ENCODE results near the gene AGMO. TPM values are rescaled to one million over a fixed set of nuclear protein-coding genes. Genes with fewer than 3 reads are reported as not detected.
A peak's percentile ranks its signal among the peaks of the same experiment; 100 is the strongest.

Gene AGMO
- total and polyA plus RNA-seq, 10 of the 15 experiments (the other 5 are each of a cell fraction or from before 2014, with no cell fraction given): 0.11 to 0.29 TPM; not detected in 8

DNA sequence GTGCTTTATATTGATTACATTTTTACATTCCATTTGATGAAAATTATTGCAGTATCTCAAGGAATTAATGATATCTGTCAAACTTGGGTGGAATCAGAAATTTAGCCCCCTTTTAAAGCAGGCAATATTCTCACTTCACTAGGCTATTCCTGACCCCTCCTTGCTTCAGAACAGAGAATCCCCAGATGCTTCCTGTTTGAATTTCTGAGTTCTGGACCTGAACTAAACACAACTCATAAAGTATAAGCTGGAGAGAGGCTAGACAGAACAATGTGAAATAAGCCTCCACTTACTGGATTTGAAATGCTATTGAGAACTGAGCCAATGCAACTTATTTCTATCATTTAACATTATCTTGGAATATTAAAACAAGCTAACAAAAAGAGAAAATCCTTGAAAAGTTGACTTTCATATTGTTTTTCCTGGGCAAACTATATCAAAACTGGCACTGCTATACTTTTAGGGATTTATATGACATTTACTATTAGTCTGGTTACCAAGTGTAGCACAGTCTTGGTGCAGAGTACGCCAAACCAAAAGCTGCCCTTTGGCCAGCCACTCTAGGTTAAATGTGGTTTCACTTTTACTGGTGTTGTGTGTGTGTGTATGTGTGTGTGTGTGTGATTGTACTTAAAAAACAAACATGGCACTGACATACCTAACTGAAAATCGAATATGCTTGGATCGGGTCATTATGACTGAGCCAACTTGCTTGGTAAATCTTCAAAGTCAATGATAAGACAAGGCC, 19.0 kb upstream of the AGMO start:
- ChIA-PET CTCF (interaction anchor here (0.5 to 3.1 kb wide), 7 partner anchors 19 to 534 kb away, joined by 3 to 25 read pairs (median 6); partner anchors contain the start of gene AGMO), SMC1A (ENCODE audit: uncharacterized antibody, unreplicated experiment) (interaction anchor here (0.6 to 2.6 kb wide), 21 partner anchors 12 to 478 kb away, joined by 3 to 26 read pairs (median 4); partner anchors contain the start of gene AGMO), RAD21 (ENCODE audit: unreplicated experiment) (interaction anchor here (0.7 to 3.8 kb wide), 11 partner anchors 12 to 251 kb away, joined by 3 to 29 read pairs (median 3); partner anchors contain the start of gene AGMO), POLR2A (interaction anchor here (0.6 to 1.3 kb wide), 4 partner anchors 19 to 163 kb away, joined by 3 to 4 read pairs (median 4); partner anchors contain the start of gene AGMO)
- H3K4me1 ChIP-seq (ENCODE audit: control insufficient read depth, insufficient read depth, low read length): no peaks in the 10 kb centered on the region
- no peak overlapping the region for H2AFZ ChIP-seq (ENCODE audit: control insufficient read depth, low read depth, low read length)
- BruUV-seq (replicated peaks): no TSS peak
- TF ChIP-seq IKZF1 (conservative IDR thresholded peaks at IDR 0.05) (0 out of 2 replicates have a peak, but pooled peaks have one; percentile 33), BMI1 (IDR thresholded peaks at IDR 0.05; ENCODE audit: borderline replicate concordance) (no peak), TBL1XR1 (IDR thresholded peaks at IDR 0.05; ENCODE audit: low read depth, low read length) (no peak), NR2C2 (IDR thresholded peaks at IDR 0.05; ENCODE audit: borderline replicate concordance, control insufficient read depth, insufficient read length, low read depth) (no peak), GABPA (IDR thresholded peaks at IDR 0.05; ENCODE audit: low read depth) (no peak), EZH2 (IDR thresholded peaks at IDR 0.05; ENCODE audit: borderline replicate concordance, control insufficient read depth, low read depth, low read length) (no peak), ELK1 (IDR thresholded peaks at IDR 0.05; ENCODE audit: low read depth, low read length) (no peak), ESRRA (IDR thresholded peaks at IDR 0.05; ENCODE audit: low read length) (no peak), NR2F1 (conservative IDR thresholded peaks at IDR 0.05) (peak; percentile 66), MLLT1 (IDR thresholded peaks at IDR 0.05) (0 out of 2 replicates have a peak, but pooled peaks have one; percentile 41)
- TF ChIP-seq, protein P1, sequence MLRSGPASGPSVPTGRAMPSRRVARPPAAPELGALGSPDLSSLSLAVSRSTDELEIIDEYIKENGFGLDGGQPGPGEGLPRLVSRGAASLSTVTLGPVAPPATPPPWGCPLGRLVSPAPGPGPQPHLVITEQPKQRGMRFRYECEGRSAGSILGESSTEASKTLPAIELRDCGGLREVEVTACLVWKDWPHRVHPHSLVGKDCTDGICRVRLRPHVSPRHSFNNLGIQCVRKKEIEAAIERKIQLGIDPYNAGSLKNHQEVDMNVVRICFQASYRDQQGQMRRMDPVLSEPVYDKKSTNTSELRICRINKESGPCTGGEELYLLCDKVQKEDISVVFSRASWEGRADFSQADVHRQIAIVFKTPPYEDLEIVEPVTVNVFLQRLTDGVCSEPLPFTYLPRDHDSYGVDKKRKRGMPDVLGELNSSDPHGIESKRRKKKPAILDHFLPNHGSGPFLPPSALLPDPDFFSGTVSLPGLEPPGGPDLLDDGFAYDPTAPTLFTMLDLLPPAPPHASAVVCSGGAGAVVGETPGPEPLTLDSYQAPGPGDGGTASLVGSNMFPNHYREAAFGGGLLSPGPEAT (IDR thresholded peaks at IDR 0.05; ENCODE audit: low read depth): no peak
- ATAC-seq (peak; percentile 93), DNase-seq (ENCODE audit: low read depth, low spot score) (no peak), FAIRE-seq (no peak)
- H3K36me3 ChIP-seq (ENCODE audit: control insufficient read depth in 2 of 2, insufficient read depth in 2 of 2, low read length in 1 of 2): no peaks in the 10 kb centered on the region
- no peak overlapping the region for H3K9ac ChIP-seq (ENCODE audit: control insufficient read depth, insufficient read depth, low read length)
- H4K20me1 ChIP-seq (ENCODE audit: control insufficient read depth, insufficient read depth): no peaks in the 10 kb centered on the region
- H3K27ac ChIP-seq (ENCODE audit: control insufficient read depth, insufficient read depth): no peak overlapping the region
- intact Hi-C loops (cut with micrococcal nuclease; ENCODE audit: unreplicated experiment) (no loop called here), in situ Hi-C loops (cut with MboI) (no loop called here)
- no peaks in the 10 kb centered on the region for H3K27me3 ChIP-seq (replicated peaks in 1 of 2; ENCODE audit: control insufficient read depth in 2 of 2, insufficient read depth in 2 of 2, low read length in 1 of 2)
- H3K79me2 ChIP-seq (ENCODE audit: control insufficient read depth, insufficient read depth, low read length): no peaks in the 10 kb centered on the region
- H3K4me3 ChIP-seq: no peak overlapping the region
- H3K9me3 ChIP-seq (replicated peaks; ENCODE audit: control insufficient read depth, insufficient read depth, low read length): no peaks in the 10 kb centered on the region; the same call in 2 of the 3 replicates
- H3K4me2 ChIP-seq (ENCODE audit: control insufficient read depth, insufficient read depth): no peak overlapping the region
- WGBS (ENCODE audit: insufficient coverage, insufficient replicate concordance, low lambda C conversion rate, missing lambda C conversion rate): 62% methylated on average over 3 of the region's 3 CpGs

Measured in GM12878 (cell line).